ENCODE measurements around the gene MC1R. TPM values are rescaled to one million over a fixed set of nuclear protein-coding genes. Genes with fewer than 3 reads are reported as not detected.
A peak's percentile ranks its signal among the peaks of the same experiment; 100 is the strongest.

Gene MC1R
- total and polyA plus RNA-seq, 2 of the 8 experiments (the other 6 are each of a cell fraction or from before 2014, with no cell fraction given): 2.2 to 2.9 TPM

- no peak overlapping the region for H2AK5ac ChIP-seq (ENCODE audit: low read depth, low read length)
- H2BK5ac ChIP-seq (ENCODE audit: low read depth, low read length): no peak overlapping the region
- H2BK15ac ChIP-seq (ENCODE audit: low read length): no peak overlapping the region
- no peak for TF ChIP-seq SIX5 (IDR thresholded peaks at IDR 0.05; ENCODE audit: low read depth, low read length)
- no peak for TF ChIP-seq GABPA (IDR thresholded peaks at IDR 0.05; ENCODE audit: borderline replicate concordance, insufficient read depth, low read length)
- no peak for TF ChIP-seq SP2 (IDR thresholded peaks at IDR 0.05; ENCODE audit: low read length)
- no peak for TF ChIP-seq JUN (IDR thresholded peaks at IDR 0.05; ENCODE audit: low read depth, low read length)
These were observed 44.3 kb downstream of the MC1R start for GRCh38 chr16:89962754-89963498.

More at GRCh38 chr16:89962754-89963498, 44.3 kb downstream of the MC1R start:
- FAIRE-seq (no peak), DNase-seq (ENCODE audit: low read depth in 1 of 2, low spot score in 2 of 2) (no peak)
- no peak overlapping the region for H4K91ac ChIP-seq (replicated peaks; ENCODE audit: insufficient read length, low read length)
- H3K14ac ChIP-seq (ENCODE audit: insufficient read length): no peak overlapping the region
- 94% methylated on average over 24 of the region's 26 CpGs; no CpG with 5 or more reads in 1 of the 2 experiments for WGBS, 2 experiments (ENCODE audit: extremely low coverage in 1 of 2, insufficient coverage in 1 of 2, insufficient read length in 1 of 2, insufficient replicate concordance in 2 of 2, low coverage in 1 of 2, low lambda C conversion rate in 2 of 2, missing lambda C conversion rate in 1 of 2)
- H2BK20ac ChIP-seq (ENCODE audit: low read length): no peak overlapping the region
- no peak overlapping the region for H3K4ac ChIP-seq (replicated peaks; ENCODE audit: insufficient read length, low read depth, low read length)
- H4K8ac ChIP-seq (ENCODE audit: extremely low read depth, insufficient read depth, low read length): no peak overlapping the region; the same call in 1 of the 2 replicates
- CTCF ChIA-PET (ENCODE audit: partially characterized antibody): interaction anchor here (0.6 to 1.3 kb wide), 3 partner anchors 12 to 52 kb away, joined by 3 to 5 read pairs (median 4); no protein-coding TSS in a partner anchor
- no peaks in the 10 kb centered on the region for H3K79me1 ChIP-seq (ENCODE audit: low read depth, low read length)
- H3K4me1 ChIP-seq (replicated peaks in 1 of 4; ENCODE audit: control insufficient read depth in 3 of 4, insufficient read depth in 4 of 4, low read length in 3 of 4): no peaks in the 10 kb centered on the region; a peak in 1 of 7 replicates
- H2BK12ac ChIP-seq (ENCODE audit: low read depth, low read length): no peak overlapping the region
- no peak overlapping the region for H3K56ac ChIP-seq (replicated peaks; ENCODE audit: insufficient read length, low read depth, low read length)
- H3K23me2 ChIP-seq (ENCODE audit: low read depth, low read length): no peaks in the 10 kb centered on the region
- H3K27me3 ChIP-seq (replicated peaks in 1 of 4; ENCODE audit: control insufficient read depth in 3 of 4, extremely low read depth in 1 of 4, insufficient read depth in 3 of 4, low read length in 3 of 4): no peaks in the 10 kb centered on the region
- POLR2A ChIA-PET (ENCODE audit: partially characterized antibody): interaction anchor here (1.2 to 7.5 kb wide), 3 partner anchors 9 to 40 kb away, joined by 3 to 54 read pairs (median 6); partner anchors contain the start of gene TUBB3
- no peak overlapping the region for H3K4me2 ChIP-seq (ENCODE audit: insufficient read depth in 1 of 2, low read depth in 2 of 2, low read length in 2 of 2)
- no peak overlapping the region for H2AFZ ChIP-seq (ENCODE audit: low read length)
- peak overlapping the region in 1 of 4 experiments; percentile 21; a peak in 2 of 7 replicates for H3K9ac ChIP-seq (replicated peaks in 1 of 4; ENCODE audit: extremely low read depth in 1 of 4, low read depth in 3 of 4, low read length in 3 of 4)
- no peak overlapping the region for H3K23ac ChIP-seq (ENCODE audit: insufficient read length)
- H4K5ac ChIP-seq (ENCODE audit: insufficient read length, low read depth, low read length): no peak overlapping the region
- H3K36me3 ChIP-seq (ENCODE audit: control insufficient read depth in 2 of 4, insufficient read depth in 4 of 4, low read length in 3 of 4): peaks cover 0 to 6% (median 4%) of the 10 kb centered on the region in 4 experiments; a peak in 4 of 8 replicates
- no peaks in the 10 kb centered on the region for H3K9me3 ChIP-seq (ENCODE audit: insufficient read depth in 2 of 2, low read depth in 1 of 2, low read length in 1 of 2)
- no peaks in the 10 kb centered on the region for H3K79me2 ChIP-seq (ENCODE audit: control insufficient read depth in 1 of 2, insufficient read depth in 2 of 2, low read length in 2 of 2)
- no peak overlapping the region for H3K4me3 ChIP-seq (ENCODE audit: extremely low read depth in 1 of 4, insufficient read depth in 2 of 4, low read depth in 3 of 4, low read length in 4 of 4)
- H3K18ac ChIP-seq (ENCODE audit: extremely low read depth, low read length): no peak overlapping the region
- peaks cover 1 to 7% of the 10 kb centered on the region in 2 experiments for H4K20me1 ChIP-seq (replicated peaks in 1 of 2; ENCODE audit: control insufficient read depth in 1 of 2, insufficient read depth in 2 of 2, low read length in 2 of 2)
- no peak overlapping the region for H3K27ac ChIP-seq (ENCODE audit: low read depth, low read length)
- no peak overlapping the region for H2BK120ac ChIP-seq (replicated peaks; ENCODE audit: low read depth, low read length)
